Measurements from ENCODE around the gene VPS37B.
"Not testable (repeated sequence)": the region's sequence is repeated elsewhere in the genome, so short reads cannot be mapped to it uniquely, and the experiment has no call there.

VPS37B gene

DNA sequence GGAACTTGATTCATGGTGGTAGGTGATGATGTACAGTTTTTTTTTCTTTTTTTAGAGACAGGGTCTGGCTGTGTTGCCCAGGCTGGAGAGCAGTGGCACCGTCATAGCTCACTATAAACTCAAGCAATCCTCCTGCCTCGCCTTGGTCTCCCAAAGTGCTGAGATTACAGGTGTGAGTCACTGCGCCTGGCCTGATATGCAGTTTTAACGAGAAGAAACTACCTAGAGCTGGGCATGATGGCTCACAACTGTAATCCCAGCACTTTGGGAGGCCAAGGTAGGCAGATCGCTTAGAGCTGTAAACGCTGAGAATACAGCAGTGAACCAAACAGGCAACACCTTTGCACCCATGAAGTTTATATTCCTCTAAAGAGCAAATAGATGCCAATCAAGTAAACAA lies 13.0 kb upstream of the VPS37B start:
- in situ Hi-C loops (cut with MboI; ENCODE audit: low sequenced_read_pairs): no loop called here

DNA sequence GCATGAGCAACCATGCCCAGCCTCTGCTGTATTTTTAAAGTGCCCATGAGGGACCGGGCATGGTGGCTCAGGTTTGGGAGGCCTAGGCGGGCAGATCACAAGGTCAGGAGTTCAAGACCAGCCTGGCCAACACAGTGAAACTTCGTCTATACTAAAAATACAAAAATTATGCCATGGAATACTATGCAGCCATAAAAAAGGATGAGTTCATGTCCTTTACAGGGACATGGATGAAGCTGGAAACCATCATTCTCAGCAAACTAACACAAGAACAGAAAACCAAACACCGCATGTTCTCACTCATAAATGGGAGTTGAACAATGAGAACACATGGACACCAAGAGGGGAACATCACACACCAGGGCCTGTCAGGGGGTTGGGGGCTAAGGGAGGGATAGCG lies 9.3 kb upstream of the VPS37B start:
- in situ Hi-C loops (cut with MboI; ENCODE audit: low sequenced_read_pairs): not testable (repeated sequence)

DNA sequence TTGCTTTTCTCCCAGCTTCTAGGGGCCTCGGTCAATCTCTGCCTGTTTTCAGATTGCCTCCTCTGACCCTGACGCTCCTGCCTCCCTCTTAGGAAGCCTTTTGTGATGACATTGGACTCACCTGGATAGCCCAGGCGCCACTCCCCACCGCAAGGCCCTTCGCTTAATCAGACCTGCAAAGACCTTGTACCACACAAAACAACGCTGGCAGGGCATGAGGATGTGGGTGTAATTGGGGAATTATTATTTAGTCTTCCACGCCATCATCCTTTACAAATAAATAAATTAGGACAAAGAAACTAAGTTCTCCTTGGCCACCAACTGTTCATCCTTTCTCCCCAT lies 7.7 kb upstream of the VPS37B start:
- in situ Hi-C loops (cut with MboI; ENCODE audit: low sequenced_read_pairs): no loop called here

DNA sequence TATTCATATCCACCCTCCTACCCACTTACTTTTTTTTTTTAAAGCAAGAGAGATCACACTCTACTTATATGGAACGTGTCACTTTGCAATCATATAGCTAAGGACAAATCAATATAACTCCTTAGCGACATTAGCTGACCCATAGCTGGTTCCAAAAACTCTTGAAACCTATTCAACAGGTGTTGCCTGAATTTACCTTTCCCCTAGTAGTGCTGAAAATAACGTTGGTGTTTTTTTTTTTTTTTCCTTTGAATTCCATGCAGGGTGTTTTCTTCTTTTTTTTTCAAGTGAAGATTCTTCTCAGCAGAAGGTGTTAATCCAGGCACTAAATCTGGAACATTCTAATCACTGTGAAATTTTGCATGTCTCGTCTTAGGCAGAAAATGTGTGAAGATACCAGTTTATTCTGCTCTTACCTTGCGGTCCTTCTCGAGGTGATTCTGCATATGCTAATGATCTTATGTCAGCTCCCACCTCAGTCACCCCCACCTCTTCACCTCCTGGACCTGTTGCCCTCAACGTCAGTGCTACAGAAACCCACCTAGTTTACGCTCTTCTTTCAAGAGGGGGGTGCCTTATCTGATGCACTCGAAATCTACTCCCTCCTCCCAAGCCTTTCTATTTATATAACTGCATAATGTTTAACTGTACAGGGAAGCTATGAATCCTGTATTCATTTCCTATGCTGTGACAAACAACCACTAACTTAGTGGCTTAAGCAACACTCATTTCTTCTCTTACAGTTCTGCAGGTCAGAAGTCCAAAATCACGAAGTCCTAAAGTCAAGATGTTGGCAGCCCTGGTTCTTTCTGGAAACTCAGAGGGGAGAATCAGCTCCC lies 7.1 kb upstream of the VPS37B start:
- in situ Hi-C loops (cut with MboI; ENCODE audit: low sequenced_read_pairs): no loop called here

DNA sequence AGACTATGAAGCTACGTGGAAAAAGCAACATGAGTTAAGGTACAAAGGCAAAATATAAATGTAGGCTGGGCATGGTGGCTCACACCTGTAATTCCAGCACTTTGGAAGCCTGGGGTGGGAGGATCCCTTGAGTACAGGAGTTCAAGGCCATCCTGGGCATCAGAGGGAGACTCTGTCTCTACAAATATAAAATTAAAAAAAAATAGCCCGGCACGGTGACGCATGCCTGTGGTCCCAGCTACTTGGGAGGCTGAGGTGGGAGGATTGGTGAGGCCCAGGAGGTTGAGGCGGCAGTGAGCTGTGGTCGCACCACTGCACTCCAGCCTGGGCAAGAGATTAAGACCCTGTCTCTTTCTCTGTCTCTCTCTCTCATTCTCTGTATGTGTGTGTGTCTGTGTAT lies 4.0 kb upstream of the VPS37B start:
- in situ Hi-C loops (cut with MboI; ENCODE audit: low sequenced_read_pairs): no loop called here

DNA sequence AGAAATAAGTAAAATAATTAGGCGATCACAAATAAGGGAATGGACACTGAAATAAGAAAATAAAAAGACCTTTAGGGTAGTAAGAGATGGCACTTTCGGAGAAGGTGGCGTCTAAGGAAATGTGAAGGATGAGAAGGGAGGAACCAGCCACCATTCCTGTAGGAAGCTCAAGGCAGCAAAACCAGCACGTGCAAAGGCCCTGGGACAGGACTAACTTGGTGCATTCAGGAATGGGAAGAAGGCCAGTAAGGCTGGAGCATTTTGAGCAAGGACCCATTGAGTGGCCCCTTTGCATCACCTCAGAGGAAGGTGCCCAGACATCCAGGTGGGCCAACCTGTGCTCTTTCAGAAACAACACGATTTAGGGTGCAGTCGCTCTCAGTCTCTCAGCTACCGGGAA lies 738 bp upstream of the VPS37B start:
- in situ Hi-C loops (cut with MboI; ENCODE audit: low sequenced_read_pairs): no loop called here

DNA sequence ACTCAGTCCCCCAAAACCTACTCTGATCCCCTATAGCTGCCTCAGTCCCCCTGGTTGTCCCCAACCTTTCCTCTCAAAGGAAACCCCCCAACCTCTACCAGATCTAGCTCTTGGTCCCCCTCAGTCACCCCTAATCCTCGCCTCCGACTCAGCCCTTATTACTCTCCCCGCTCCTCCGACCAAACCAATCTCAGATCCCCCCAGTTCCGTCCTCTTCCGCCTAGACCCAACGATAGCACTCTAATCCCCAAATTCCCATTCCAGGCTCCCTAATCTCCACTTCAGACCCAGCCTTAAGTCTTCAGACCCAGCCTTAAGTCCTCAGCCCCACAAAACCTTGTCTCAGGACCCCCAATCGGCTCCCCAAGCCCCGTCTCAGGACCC lies 612 bp downstream of the VPS37B start:
- in situ Hi-C loops (cut with MboI; ENCODE audit: low sequenced_read_pairs): no loop called here

DNA sequence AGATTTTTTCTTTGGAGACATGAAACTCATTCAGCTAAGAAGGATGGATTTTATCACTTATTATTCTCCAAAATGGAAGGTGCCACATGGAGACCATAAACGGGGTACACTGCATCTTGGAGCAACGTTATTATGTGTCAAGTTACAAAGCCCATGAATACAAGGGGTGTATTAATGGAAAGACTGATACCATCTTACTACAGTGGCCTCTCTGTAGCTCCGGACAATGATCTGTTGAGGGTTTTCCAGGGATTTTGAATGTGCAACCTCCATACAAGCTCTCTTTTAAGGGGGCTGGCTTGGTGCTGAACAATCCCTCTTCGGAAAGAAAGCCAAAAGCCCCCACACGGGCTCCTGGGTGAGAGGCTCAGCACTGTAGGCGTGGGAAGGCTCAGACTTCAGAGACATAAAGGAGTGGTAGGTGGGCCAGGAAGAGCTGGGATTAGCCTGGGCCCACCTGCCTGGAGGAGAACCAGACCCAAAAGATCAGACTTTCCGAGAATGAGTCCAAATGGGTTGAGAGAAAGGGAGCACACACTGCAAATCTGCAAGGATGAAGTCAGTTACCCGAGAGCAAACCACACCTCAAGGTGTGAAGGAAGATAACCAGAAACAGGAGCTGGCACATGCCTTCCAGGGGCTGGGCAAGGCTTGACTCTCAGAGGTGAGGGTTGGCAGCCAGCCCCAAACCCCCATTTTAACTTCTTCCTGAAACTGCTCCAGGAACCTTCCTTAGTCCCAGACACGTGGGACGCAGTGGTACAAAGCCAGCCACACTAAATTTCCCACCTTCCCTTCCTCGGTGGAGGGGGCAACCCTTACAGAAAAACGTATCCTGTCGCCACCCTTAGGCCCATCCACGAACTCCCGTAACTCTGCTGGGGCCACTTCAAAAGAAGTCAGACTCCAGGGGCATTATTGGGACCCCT lies 1.5 kb downstream of the VPS37B start:
- in situ Hi-C loops (cut with MboI; ENCODE audit: low sequenced_read_pairs): no loop called here

DNA sequence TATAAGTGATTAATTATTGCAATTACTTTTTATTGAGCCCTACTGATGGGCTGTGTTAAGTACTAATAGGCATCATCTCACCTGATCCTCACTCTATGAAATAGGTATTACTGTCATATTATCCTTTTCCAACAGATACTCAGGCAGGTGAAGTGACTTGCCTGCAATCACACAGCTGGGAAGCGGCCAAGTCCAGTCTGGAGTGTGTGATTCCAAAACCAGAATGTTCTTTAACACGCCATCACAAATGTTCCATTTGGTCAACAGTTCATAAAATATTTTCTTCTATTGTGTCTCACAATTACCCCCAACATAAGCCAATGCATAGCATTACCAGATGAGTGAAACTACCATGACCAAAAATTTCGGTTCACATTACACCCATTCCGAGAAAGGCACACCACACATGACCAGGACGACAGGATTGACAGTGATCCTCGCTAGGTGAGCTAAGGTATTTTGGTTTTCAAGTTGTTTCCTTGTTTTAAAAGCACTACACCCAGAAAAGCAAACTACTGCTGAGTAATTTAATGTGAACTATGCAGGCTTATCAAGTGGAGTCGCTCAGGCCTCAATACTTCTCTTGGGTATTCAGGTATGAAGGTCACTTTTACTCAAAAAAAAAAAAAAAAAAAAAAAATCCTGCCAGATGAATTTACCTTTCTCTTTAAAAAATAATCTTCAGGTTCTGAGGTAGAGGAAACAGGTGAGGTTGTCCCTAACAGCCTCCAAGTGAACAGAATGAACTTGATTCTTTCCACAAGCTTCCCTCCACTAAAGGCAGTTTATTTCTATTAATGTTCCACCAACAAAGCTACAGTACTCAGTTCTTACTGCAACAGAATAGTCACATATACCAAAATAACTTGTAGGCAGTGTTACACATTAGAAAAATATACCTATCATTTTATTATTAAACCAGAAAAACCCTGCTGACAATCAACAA lies 2.4 kb downstream of the VPS37B start:
- in situ Hi-C loops (cut with MboI; ENCODE audit: low sequenced_read_pairs): no loop called here

DNA sequence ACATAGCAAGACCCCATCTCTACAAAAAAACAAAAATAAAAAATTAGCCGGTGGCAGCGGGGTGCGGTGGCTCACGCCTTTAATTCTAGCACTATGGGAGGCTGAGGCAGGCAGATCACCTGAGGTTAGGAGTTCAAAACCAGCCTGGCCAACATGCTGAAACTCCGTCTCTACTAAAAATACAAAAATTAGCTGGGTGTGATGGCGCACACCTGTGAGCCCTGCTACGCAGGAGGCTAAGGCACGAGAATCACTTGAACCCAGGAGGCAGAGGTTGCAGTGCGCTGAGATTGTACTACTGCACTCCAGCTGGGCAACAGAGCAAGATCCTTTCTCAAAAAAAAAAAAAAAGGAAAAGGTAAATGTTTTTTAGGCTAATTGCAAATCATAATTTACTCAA lies 3.2 kb downstream of the VPS37B start:
- in situ Hi-C loops (cut with MboI; ENCODE audit: low sequenced_read_pairs): not testable (repeated sequence)

DNA sequence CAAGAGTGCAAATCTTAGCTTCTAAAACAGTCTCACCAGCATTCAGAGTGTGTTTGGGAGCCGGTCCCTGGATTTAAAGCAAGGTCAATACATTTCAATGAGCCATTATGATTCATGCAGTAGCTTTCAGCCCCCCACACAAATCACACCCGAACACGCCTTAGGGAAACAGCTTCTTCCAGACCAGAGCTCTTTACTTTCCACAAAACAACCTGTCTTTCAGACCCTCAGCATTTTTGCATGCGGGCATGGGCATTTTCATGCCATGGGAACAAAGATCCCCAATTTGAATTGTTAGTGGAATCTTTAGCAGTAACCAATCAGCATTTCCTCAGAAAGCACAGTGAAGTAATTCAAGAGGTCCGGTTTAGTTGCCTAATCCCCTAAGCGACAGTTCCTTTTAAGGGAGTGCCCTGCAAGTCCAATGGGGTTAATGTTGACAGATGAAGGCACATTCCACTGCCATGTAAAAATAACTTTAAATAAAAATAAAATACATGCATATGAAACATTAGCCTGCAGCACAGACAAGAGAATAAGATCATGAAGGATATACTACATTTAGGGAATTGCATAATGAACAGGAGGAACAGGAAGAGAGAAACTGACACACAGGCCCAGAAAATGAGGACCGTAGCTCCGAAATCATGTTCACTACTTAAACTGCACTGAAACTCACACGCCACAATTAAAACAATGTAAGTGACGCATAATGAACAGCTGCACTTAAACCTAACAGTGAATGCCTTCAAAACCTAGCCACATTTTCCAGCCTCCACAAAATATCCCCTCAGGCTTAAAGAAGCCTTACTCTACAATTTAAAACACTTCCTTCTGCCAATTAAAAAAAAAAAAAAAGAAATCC lies 4.0 kb downstream of the VPS37B start:
- in situ Hi-C loops (cut with MboI; ENCODE audit: low sequenced_read_pairs): no loop called here

DNA sequence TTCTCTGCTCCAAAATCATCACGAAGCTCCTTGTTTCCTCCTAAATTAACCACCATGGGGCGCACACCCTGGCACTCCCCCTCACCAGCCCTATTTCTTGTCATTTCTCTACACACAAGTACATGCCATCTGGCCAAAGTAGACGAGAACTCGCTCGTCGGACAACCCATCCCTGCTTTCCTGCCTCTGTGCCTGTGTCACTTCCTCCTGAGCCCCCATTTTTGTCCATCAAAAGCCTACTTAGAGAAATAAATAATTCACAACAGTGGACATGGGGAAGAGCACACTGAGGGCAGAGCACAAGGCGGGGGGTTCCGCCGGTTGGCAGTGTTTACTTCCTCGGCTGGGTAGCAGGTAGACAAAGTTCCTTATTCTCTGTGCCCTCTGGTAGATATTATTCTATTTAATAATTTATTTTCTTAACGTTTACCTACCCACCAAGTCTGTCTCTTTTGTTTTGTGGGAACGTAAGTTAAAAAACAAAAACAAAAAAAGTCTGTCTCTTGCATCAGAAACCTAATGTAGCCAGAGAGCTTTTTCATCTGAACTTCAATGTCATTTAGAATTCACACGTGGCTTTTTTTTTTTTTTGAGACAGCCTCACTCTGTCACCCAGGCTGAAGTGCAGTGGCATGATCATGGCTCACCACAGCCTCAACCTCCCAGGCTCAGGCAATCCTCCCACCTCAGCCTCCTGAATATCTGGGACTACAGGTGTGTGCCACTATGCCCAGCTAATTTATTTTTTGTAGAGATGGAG lies 6.0 kb downstream of the VPS37B start:
- in situ Hi-C loops (cut with MboI; ENCODE audit: low sequenced_read_pairs): no loop called here

DNA sequence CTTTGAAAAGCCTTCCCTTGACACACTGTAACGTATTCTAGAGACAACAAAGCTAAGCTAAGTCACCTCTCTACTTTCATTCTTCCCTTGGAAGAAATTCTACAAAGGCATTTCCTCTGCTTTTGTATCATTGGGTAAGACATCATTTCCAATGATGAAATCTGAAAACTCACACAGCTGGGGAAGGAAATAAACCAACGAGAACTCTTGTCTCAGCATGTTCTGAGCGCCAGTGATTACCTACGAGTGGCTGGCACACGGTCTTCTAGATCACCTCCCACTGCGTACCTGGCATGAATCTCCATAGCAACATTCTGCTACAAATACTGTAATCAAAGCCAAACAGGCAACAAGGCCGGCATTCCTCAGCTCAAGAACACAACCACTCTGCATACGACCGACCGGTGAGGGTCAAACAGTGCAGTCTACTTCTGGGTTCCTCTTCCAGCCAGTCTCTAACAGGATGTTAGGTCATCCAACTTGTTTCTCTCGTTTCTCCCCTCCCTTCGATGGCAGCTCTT lies 7.6 kb downstream of the VPS37B start:
- in situ Hi-C loops (cut with MboI; ENCODE audit: low sequenced_read_pairs): no loop called here

DNA sequence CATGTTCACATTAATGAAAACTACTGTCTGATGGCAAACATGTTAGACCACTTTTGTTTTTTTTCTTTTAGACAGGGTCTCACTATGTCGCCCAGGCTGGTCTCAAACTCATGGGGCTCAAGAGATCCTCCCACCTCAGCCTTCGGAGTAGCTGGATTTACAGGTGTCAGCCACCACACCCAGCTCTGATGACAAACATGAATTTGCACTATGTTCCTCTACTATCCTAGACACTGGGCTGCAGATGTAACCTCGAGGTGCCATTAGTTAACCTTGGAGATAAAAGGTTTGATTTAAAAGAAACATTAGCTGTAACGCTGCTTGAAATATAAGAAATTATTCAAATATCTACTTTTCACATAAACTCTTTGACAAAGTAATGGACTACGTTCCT lies 8.1 kb downstream of the VPS37B start:
- in situ Hi-C loops (cut with MboI; ENCODE audit: low sequenced_read_pairs): no loop called here

DNA sequence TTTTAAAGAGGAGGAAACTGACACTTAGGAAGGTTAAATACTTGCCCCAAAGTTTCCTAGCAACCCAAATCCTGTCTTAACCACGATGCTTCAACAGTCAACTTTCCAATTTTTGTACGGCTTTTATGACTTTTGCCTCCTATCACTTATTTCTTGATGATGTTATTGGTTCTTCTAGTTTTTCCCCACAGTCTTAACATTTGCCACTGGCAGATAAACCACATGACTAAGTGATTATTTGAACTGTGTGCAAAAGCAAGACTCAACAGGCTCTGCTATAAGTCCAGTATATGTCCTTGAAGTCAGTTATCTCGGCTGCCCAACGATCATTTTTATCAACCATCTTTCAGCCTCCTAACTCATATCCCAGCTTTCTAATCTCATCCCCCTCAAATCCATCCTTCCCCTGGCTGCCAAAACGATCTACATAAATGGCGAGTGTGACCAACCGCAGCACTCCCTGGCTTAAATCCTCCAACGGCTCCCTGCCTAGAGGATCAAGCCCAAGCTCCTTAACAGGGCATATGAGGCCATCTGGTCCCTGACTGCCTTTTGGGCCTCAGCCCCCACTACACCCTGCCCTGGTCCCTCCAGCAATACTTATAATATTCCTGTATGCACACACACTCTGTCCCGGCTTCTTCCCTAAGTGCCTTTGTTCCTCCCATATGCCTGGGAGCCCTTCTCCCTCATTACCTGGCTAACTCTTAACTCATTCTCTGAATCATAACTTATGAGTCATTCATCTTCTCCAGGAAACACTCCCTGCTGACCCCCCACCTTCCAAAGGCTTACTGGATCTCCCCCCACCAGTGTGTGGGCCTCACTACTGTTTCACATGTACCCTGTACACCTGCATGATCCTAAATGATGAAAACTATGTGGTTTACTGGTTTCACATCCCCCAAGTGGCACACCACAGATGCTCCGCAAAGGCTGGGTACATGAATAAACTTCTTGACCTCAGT lies 8.8 kb downstream of the VPS37B start:
- in situ Hi-C loops (cut with MboI; ENCODE audit: low sequenced_read_pairs): no loop called here

DNA sequence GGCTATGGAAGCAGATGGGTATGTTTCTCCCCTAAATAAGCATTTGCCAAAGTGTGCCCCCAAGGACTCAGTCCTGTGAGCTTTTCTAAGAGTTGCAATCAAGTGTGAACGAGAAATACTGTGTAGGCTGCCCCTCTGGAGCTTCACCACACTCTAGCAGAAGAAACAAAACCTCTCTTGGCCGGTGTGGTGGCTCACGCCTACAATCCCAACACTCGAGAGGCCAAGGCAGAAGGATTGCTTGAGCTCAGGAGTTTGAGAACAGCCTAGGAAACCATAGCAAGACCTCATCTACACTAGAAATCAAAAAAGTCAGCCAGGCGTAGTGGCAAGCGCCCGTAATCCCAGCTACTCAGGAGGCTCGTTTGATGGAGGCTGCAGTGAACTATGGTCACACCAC lies 9.8 kb downstream of the VPS37B start:
- in situ Hi-C loops (cut with MboI; ENCODE audit: low sequenced_read_pairs): no loop called here

DNA sequence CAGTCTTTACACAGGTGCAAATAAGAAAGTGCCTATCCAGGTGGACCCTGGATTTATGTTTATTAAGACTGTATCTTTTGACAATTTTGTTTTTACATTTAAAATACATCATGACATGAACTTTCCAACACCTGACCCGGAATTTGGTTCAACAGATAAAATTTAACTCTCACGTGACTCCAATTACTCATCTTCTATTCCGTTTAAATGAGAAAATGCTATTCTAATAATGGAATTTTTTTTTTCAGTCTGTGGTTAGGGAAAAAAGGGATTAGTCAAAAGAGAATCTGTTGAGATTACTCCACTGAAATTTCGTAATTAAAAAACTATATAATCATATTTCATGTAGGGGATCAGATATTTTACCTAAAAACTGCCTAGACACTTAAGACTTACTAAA lies 11.1 kb downstream of the VPS37B start:
- in situ Hi-C loops (cut with MboI; ENCODE audit: low sequenced_read_pairs): no loop called here

All from hTERT RPE-1 (cell line).